Activated CD8-positive, alpha-beta T cell treated with anti-CD3 and anti-CD28 coated beads, Interleukin-2, amount 10 ng/mL, durations not matched to agents 7 days and 5 days (primary cell): ENCODE results near the gene EIF4E2. TPM values are rescaled to one million over a fixed set of nuclear protein-coding genes. Genes with fewer than 3 reads are reported as not detected.

Source experiments
- ATAC-seq: fragments of 150-1000 bp; cut with Tn5 transposase; one replicate; pipeline ENCODE4 v1.10.0; 2021; ENCODE audit warnings: moderate library complexity
- CTCF ChIA-PET: fragments of 350-600 bp; sonication (Branson Sonifier 250); formaldehyde crosslinking; loops from one replicate; lab custom pipeline; 2021; ENCODE audit warnings: antibody characterized with exemption; lab: Charles Lee
- POLR2A ChIA-PET: fragments of 350-600 bp; sonication (Branson Sonifier 250); formaldehyde crosslinking; loops from one replicate; lab custom pipeline; 2021; ENCODE audit warnings: antibody characterized with exemption; lab: Charles Lee
- DNase-seq: peaks from one replicate; pipeline ENCODE4 v3.0.0-alpha.2; 2020
- H3K27ac Mint-ChIP-seq: one replicate; pipeline ENCODE4 v1.8.0; 2021; ENCODE audit warnings: mild to moderate bottlenecking, mixed read lengths
- H3K27me3 Mint-ChIP-seq: one replicate; pipeline ENCODE4 v1.8.0; 2021; ENCODE audit warnings: low read depth, mixed read lengths
- H3K36me3 Mint-ChIP-seq: one replicate; pipeline ENCODE4 v1.8.0; 2021; ENCODE audit warnings: low read depth, mixed read lengths
- H3K4me1 Mint-ChIP-seq: one replicate; pipeline ENCODE4 v1.8.0; 2021; ENCODE audit warnings: low read depth, mixed read lengths
- H3K4me3 Mint-ChIP-seq: one replicate; pipeline ENCODE4 v1.8.0; 2021; ENCODE audit warnings: mild to moderate bottlenecking, mixed read lengths
- H3K9me3 Mint-ChIP-seq: one replicate; pipeline ENCODE4 v1.8.0; 2022; ENCODE audit warnings: mixed read lengths; ENCODE audit not compliant: insufficient read depth
- total RNA-seq, 2 experiments: library from RNA; stranded (reverse); gene quantifications; one replicate each; pipeline ENCODE4 v1.2.3, GENCODE V29; 2021

The EIF4E2 gene
- total RNA-seq, 2 experiments from 2014 or later = 68.5 to 76.7 TPM

- peaks cover 4% of the 10 kb centered on the region for H3K4me1 Mint-ChIP-seq
- ATAC-seq (no peak), DNase-seq (no peak)
- POLR2A ChIA-PET = no interaction called here
- H3K9me3 Mint-ChIP-seq = no peaks in the 10 kb centered on the region
- no peak overlapping the region for H3K4me3 Mint-ChIP-seq
- no peak overlapping the region for H3K27ac Mint-ChIP-seq
- CTCF ChIA-PET = interaction anchor here (0.8 to 3.1 kb wide), 3 partner anchors 12 to 19 kb away, joined by 3 to 19 read pairs (median 4); no protein-coding TSS in a partner anchor
- no peaks in the 10 kb centered on the region for H3K36me3 Mint-ChIP-seq
- H3K27me3 Mint-ChIP-seq = peaks cover 2% of the 10 kb centered on the region
Measured at GRCh38 chr2:232611061-232611460, 60.6 kb downstream of the EIF4E2 start.

GRCh38 chr2:232611559-232612218 lies 61.2 kb downstream of the EIF4E2 start:
- peak; percentile 75 for ATAC-seq
- POLR2A ChIA-PET = no interaction called here
- CTCF ChIA-PET = interaction anchor here (0.8 to 3.1 kb wide), 4 partner anchors 12 to 20 kb away, joined by 3 to 19 read pairs (median 4); no protein-coding TSS in a partner anchor

GRCh38 chr2:232613538-232614134 lies 63.1 kb downstream of the EIF4E2 start:
- ChIA-PET CTCF (no interaction called here), POLR2A (no interaction called here)
- no peak for DNase-seq
- no peak overlapping the region for H3K27ac Mint-ChIP-seq
- peaks cover 2% of the 10 kb centered on the region for H3K27me3 Mint-ChIP-seq
- H3K4me3 Mint-ChIP-seq = no peak overlapping the region
- H3K4me1 Mint-ChIP-seq = no peaks in the 10 kb centered on the region
- H3K9me3 Mint-ChIP-seq = no peaks in the 10 kb centered on the region
- ATAC-seq = no peak
- no peaks in the 10 kb centered on the region for H3K36me3 Mint-ChIP-seq

More at GRCh38 chr2:232611559-232612218, 61.2 kb downstream of the EIF4E2 start:
- Mint-ChIP-seq H3K4me3 (no peak overlapping the region), H3K27ac (no peak overlapping the region), H3K4me1 (no peaks in the 10 kb centered on the region), H3K9me3 (no peaks in the 10 kb centered on the region), H3K27me3 (peaks cover 2% of the 10 kb centered on the region), H3K36me3 (no peaks in the 10 kb centered on the region)
- DNase-seq = peak; percentile 76

GRCh38 chr2:232615339-232615738 lies 64.8 kb downstream of the EIF4E2 start:
- DNase-seq (no peak), ATAC-seq (no peak)
- Mint-ChIP-seq H3K4me1 (no peaks in the 10 kb centered on the region), H3K36me3 (no peaks in the 10 kb centered on the region), H3K9me3 (no peaks in the 10 kb centered on the region), H3K4me3 (no peak overlapping the region), H3K27me3 (peaks cover 2% of the 10 kb centered on the region), H3K27ac (no peak overlapping the region)
- POLR2A ChIA-PET = no interaction called here
- CTCF ChIA-PET = interaction anchor here (1.0 kb wide), 1 partner anchor 10 kb away, joined by 3 read pairs; no protein-coding TSS in a partner anchor

Other genes starting within 250 kb of the EIF4E2 start
- gene ALPP, start 171.9 kb upstream of the EIF4E2 start, total RNA-seq = not detected
- gene ALPG, start 143.8 kb upstream of the EIF4E2 start, total RNA-seq = not detected
- gene ALPI, start 94.5 kb upstream of the EIF4E2 start, total RNA-seq = not detected
- gene ECEL1, start 62.9 kb upstream of the EIF4E2 start, total RNA-seq = not detected
- not detected for gene PRSS56, start 30.3 kb upstream of the EIF4E2 start, total RNA-seq
- not detected for gene CHRND, start 24.5 kb upstream of the EIF4E2 start, total RNA-seq
- gene CHRNG, start 11.0 kb upstream of the EIF4E2 start, total RNA-seq = not detected
- gene TIGD1, start 132 bp upstream of the EIF4E2 start, total RNA-seq = 1 to 10 TPM; 7.5 to 7.7 TPM
- 1 to 10 TPM; 6.0 to 6.6 TPM for gene EFHD1, start 82.9 kb downstream of the EIF4E2 start, total RNA-seq
- gene GIGYF2, start 146.6 kb downstream of the EIF4E2 start, total RNA-seq = 10 to 100 TPM; 59.3 to 61.7 TPM
- not detected for gene KCNJ13, start 225.9 kb downstream of the EIF4E2 start, total RNA-seq